Fibroblast of skin of abdomen (primary cell): ENCODE results near the gene SMURF1.
"Not testable (repeated sequence)": the region's sequence is repeated elsewhere in the genome, so short reads cannot be mapped to it uniquely, and the experiment has no call there.

Source experiments
- DNase-seq: peaks from one replicate; pipeline ENCODE4 v3.0.0-alpha.2; 2013

The SMURF1 gene

GRCh38 chr7:99120916-99121315 is 23.0 kb downstream of the SMURF1 start:
- no peak for DNase-seq

GRCh38 chr7:99120501-99120900 is 23.4 kb downstream of the SMURF1 start:
- DNase-seq, result no peak

GRCh38 chr7:99118077-99118476 is 25.8 kb downstream of the SMURF1 start:
- no peak for DNase-seq

- DNase-seq, result no peak
Observed at GRCh38 chr7:99116144-99116543, 27.8 kb downstream of the SMURF1 start.

- no peak for DNase-seq
Observed at GRCh38 chr7:99115379-99115778, 28.5 kb downstream of the SMURF1 start.

DNA sequence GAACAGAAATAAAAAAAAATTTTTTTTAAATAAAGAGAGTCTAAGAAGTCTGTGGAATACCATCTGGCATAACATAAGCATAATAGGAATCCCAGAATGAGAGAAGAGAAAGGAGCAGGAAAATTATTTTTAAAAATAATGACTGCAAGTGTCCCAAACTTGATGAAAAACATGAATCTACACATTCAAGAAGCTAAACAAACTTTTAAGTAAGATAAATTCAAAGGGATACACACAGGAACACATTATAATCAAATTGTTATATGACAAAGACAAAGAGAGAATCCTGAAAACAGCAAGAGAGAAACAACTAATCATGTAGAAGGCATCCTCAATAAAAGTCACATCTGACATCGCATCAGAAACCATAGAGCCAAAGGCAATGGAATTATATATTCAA is 30.9 kb downstream of the SMURF1 start:
- DNase-seq, result no peak

GRCh38 chr7:99112097-99112496 is 31.8 kb downstream of the SMURF1 start:
- no peak for DNase-seq

- no peak for DNase-seq
Observed at GRCh38 chr7:99111591-99111990, 32.3 kb downstream of the SMURF1 start.

DNA sequence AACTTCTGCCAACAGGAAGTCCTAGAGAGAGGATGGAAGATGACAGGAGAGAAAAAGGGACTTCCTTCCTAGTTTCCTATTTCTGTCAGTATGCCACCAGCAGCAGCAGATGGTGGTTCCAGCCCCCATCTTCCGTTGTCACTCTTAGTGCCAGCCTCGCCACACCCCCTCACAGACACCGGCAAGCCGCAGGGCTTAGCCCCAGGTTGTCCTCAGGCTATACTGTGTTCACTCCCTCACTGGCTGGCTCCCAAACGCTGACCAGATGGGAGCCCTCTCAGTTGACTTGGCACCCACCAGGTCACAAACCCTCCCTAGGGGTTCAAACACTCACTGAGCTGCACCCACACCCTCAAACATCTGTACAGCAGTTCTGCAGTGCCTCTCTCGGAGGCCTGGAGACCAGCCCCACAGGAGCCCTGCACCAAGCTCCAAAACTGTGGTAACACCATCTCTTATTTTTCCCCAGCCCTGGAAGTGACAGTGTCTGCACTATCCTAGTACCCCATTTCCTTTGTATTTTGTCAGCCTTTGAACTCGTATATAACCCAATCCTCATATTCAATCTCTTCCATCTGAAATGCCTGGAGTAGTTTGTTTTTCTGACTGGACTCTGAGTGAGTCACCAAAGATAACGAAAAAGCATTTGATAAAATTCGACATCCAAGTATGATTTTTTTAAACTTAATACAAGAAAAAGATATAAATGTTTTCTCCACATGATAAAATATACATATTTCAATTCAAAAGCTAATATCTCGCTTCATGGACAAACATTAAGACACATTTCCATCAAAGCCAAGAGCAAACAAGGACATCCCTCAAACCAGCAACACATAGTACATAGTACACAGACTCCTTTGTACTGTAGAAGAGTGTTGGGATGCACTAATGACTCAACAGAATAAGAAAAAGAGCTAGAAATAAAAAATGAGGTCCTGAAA is 34.5 kb downstream of the SMURF1 start:
- no peak for DNase-seq

DNA sequence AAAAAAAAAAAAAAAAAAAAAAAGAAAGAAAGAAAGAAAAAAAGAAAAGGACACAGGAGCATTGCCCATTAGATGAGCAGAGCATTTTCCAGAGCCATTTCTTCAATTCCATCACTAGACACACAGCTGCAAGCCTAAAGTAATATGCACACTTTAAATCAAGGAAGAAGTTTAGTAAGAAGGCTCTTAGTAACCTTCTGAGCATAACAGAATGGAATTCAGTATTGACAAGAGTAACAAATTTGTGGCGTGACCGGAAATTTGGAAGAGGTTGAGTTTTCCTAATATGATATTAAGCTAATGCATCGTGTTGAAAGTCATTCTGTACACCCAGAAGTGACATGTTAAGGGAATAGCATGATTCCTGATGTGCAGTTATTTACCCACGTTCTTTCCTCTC is 35.3 kb downstream of the SMURF1 start:
- peak; percentile 84 for DNase-seq

- DNase-seq, result peak; percentile 71
Observed at GRCh38 chr7:99106821-99107241, 37.1 kb downstream of the SMURF1 start.

GRCh38 chr7:99106411-99106810 is 37.5 kb downstream of the SMURF1 start:
- no peak for DNase-seq

DNA sequence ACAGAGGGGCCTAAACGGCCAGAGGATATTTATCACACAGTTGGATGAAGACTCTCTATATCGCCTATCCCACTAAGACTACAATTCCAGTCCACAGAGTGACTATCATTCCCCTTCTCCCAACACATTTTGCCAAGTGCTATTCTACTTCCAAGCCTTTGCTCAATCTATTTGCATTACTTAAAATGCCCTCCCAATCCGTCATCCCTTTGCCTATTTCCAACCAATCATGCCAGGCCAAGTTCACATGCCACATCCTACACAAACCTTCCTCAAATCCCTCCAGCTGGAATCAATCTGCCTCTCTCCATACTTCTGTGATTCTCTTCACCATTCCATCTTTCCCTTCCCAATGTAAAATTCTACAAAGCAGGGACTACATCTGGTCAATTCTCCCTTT is 38.2 kb downstream of the SMURF1 start:
- no peak for DNase-seq

- no peak for DNase-seq
Observed at GRCh38 chr7:99104631-99105030, 39.3 kb downstream of the SMURF1 start.

- DNase-seq, result not testable (repeated sequence)
Observed at GRCh38 chr7:99103836-99104235, 40.1 kb downstream of the SMURF1 start.

GRCh38 chr7:99102809-99103690 is 40.9 kb downstream of the SMURF1 start:
- peak; percentile 86 for DNase-seq

DNA sequence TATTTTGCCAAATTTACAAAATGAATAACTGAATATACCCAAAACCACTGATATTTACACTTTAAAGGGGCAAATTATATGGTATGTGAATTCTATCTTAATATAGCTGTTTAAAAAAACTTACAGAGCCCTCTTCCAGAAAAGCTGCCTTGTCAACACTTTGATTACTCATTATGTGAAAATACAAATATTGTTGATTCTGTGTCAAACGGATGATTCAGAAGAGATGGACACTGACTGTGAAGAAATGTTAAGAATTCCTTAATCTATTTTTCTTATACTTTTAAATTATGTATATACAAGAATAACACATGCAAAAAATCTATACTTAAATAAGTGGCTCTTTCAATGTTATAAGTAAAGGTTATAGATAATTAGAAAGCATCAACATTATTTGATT is 41.5 kb downstream of the SMURF1 start:
- DNase-seq, result no peak

DNA sequence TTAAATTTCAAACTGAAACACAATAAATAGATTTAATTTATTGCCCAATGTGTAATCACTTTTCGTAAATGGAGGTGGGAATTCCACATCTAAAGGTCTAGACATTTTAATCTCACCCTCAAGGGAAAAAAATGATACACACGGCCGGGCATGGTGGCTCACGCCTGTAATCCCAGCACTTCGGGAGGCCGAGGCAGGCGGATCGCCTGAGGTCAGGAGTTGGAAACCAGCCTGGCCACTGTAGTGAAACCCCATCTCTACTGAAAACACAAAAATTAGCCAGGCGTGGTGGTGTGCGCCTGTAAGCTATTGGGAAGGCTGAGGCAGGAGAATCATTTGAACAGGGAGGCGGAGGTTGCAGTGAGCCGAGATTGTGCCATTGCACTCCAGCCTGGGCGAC is 42.4 kb downstream of the SMURF1 start:
- not testable (repeated sequence) for DNase-seq

GRCh38 chr7:99099499-99100077 is 44.3 kb downstream of the SMURF1 start:
- peak; percentile 38 for DNase-seq

GRCh38 chr7:99098824-99099498 is 44.9 kb downstream of the SMURF1 start:
- DNase-seq, result no peak

DNA sequence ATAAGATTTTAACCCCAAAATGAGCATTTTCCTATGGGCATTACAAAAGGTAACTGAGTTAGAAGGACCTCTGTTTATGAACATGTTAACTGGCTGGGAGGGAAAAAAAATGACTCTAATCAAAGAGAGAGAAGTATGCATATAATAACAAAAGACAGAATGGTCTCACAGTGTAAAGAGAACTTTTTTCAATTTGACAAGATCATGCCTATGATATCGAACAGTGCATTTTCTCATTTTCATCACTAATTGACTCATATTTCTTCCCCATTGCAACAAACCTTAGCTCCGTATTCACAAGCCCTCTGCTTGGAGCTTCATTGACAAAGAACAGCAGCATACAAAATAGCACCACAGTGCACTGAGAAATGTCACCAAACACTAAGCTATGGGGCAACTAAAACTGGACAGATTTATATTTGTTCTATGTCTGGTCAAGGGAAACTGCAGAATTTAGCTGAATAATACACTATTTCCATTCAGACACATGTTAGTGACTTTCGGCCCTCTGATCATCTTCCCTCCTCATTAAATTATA is 45.6 kb downstream of the SMURF1 start:
- no peak for DNase-seq

GRCh38 chr7:99097730-99098129 is 46.2 kb downstream of the SMURF1 start:
- no peak for DNase-seq
